Heart left ventricle (tissue), 16 donors: ENCODE measurements around the gene GTSE1. TPM values are rescaled to one million over a fixed set of nuclear protein-coding genes. Genes with fewer than 3 reads are reported as not detected.
A peak's percentile ranks its signal among the peaks of the same experiment; 100 is the strongest.
"Not testable (repeated sequence)": the region's sequence is repeated elsewhere in the genome, so short reads cannot be mapped to it uniquely, and the experiment has no call there.

ENCODE experiments used
- ATAC-seq, 4 donors: fragments of 200-7000 bp; cut with Tn5 transposase; one replicate each; pipeline ENCODE4 v1.9.1; 2020 to 2022; ENCODE audit warnings: moderate library complexity in 4 of 4, mild to moderate bottlenecking in 3 of 4, moderate number of reproducible peaks in 1 of 4
- DNase-seq, 5 donors: peaks; one replicate each; pipeline ENCODE4 v3.0.0-alpha.2; 2020
- H3K27ac ChIP-seq, 12 donors: fragments of 200-600 bp; sonication (generic) in 4 of 12; one replicate each; pipeline versions ENCODE4 v1.5.0 to v1.8.0; 2016 to 2022; ENCODE audit warnings: mild to moderate bottlenecking in 2 of 12
- H3K27me3 ChIP-seq, 9 donors: fragments of 200-600 bp; sonication (generic) in 2 of 9; one replicate each; pipeline versions ENCODE4 v1.5.1 to v1.8.0; 2016 to 2022; ENCODE audit warnings: mild to moderate bottlenecking in 3 of 9
- H3K36me3 ChIP-seq, 9 donors: fragments of 200-600 bp; sonication (generic) in 2 of 9; one replicate each; pipeline versions ENCODE4 v1.5.0 to v1.8.0; 2018 to 2022; ENCODE audit warnings: mild to moderate bottlenecking in 2 of 9
- H3K4me1 ChIP-seq, 12 donors: fragments of 200-600 bp; sonication (generic) in 4 of 12; one replicate each; pipeline versions ENCODE4 v1.5.0 to v1.8.0; 2016 to 2022; ENCODE audit warnings: mild to moderate bottlenecking in 3 of 12
- H3K4me3 ChIP-seq, 12 donors: fragments of 200-600 bp; sonication (generic) in 4 of 12; one replicate each; pipeline versions ENCODE4 v1.5.0 to v1.8.0; 2017 to 2022; ENCODE audit warnings: mild to moderate bottlenecking in 9 of 12, moderate library complexity in 4 of 12
- H3K9me3 ChIP-seq, 12 donors: fragments of 200-600 bp; sonication (generic) in 4 of 12; one replicate each; pipeline versions ENCODE4 v1.5.0 to v1.8.0; 2016 to 2022; ENCODE audit warnings: mild to moderate bottlenecking in 1 of 12
- POLR2A ChIP-seq, 2 donors: fragments of 450-650 bp; IDR thresholded peaks; one replicate each; pipeline ENCODE4 v1.6.1; 2017; ENCODE audit warnings: antibody characterized with exemption in 2 of 2, mild to moderate bottlenecking in 2 of 2, moderate library complexity in 2 of 2
- WGBS, 4 donors: extraction: QIAGEN DNeasy Blood & Tissue Kit in 2 of 4; methylation state at CpG; one replicate each; pipeline versions ENCODE4 v1.1.5 to v1.1.7; 2013 to 2018; 5-methylcytosine and 5-hydroxymethylcytosine counted together
- intact Hi-C, 10 donors: fragments of 100-400 bp; cut with DNase I; formaldehyde crosslinking; loops; one replicate each; pipeline versions ENCODE4 v1.11.1 to v1.14.2; 2022
- polyA plus RNA-seq, 2 donors: library from polyadenylated mRNA; stranded (reverse); fragments of 200-250 nt; gene quantifications; one replicate each; pipeline ENCODE4 v1.2.3, GENCODE V29; 2013
- total RNA-seq, 9 donors: library from RNA; depleted of rRNA in 2 of 9; stranded (reverse); fragments of >200 nt in 2 of 9; fragmentation: NEBNext Ultra II Directional in 3 of 9; extraction: Animal tissue kit (Norgen Biotek cat#: 25700) in 3 of 9; gene quantifications; one replicate each; pipeline versions ENCODE4 v1.1.0 to v1.2.4, GENCODE V29; 2016 to 2023
- TF ChIP-seq, protein P1 (sequence below), 12 donors: fragments of 200-600 bp; sonication (generic) in 4 of 12; IDR thresholded peaks; one replicate each; pipeline versions ENCODE4 v1.5.0 to v1.8.0; 2018 to 2022; ENCODE audit warnings: antibody characterized with exemption in 12 of 12, mild to moderate bottlenecking in 5 of 12
- donor health status: ischemic (EF 13 %, LVEDD 7.1; RV severe dilation, severe dysfunction).
- donor health status: healthy with polysubstance abuse.
- donor health status: DM: no; HTN: yes; CAD: no.
- donor health status: DM: no; HTN: no; CAD: no.
- donor health status: ischemic (EF 25% LVEDD 6.9; RV normal size, moderate dysfunction).
- donor health status: ischemic (EF 25% LVEDD 5.7; RV mildly dilated, moderate dysfunction).
- donor health status: healthy.
- donor health status: DM: yes; HTN: yes; CAD: no.
- donor health status: ischemic (EF 35%, LVEDD 5.7; RV mildly dilated, moderate dysfunction).
- donor health status: nonischemic (EF 11% LVEDD 7.7; RV severe dilation, severe dysfunction).
- donor health status: DM: yes; HTN: yes; CAD: no.
- donor health status: PGD.
- donor health status: ischemic (EF 29% LVEDD 5.4; RV normal size, mild dysfunction).
- donor health status: nonischemic (EF 23%, LVEDD 6.1; RV moderate dilation, normal function).

The GTSE1 gene
- total and polyA plus RNA-seq, 11 donors, result 0.19 to 6.9 (median 0.59) TPM; not detected in 1

- intact Hi-C loops, result loop anchor here in 1 of 10 donors (5.0 kb wide), 1 partner anchor 156 kb away; no protein-coding TSS in a partner anchor
- H3K4me1 ChIP-seq, result no peaks in the 10 kb centered on the region
- TF ChIP-seq, protein P1, sequence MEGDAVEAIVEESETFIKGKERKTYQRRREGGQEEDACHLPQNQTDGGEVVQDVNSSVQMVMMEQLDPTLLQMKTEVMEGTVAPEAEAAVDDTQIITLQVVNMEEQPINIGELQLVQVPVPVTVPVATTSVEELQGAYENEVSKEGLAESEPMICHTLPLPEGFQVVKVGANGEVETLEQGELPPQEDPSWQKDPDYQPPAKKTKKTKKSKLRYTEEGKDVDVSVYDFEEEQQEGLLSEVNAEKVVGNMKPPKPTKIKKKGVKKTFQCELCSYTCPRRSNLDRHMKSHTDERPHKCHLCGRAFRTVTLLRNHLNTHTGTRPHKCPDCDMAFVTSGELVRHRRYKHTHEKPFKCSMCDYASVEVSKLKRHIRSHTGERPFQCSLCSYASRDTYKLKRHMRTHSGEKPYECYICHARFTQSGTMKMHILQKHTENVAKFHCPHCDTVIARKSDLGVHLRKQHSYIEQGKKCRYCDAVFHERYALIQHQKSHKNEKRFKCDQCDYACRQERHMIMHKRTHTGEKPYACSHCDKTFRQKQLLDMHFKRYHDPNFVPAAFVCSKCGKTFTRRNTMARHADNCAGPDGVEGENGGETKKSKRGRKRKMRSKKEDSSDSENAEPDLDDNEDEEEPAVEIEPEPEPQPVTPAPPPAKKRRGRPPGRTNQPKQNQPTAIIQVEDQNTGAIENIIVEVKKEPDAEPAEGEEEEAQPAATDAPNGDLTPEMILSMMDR (IDR thresholded peaks at IDR 0.05), result no peak
- TF ChIP-seq POLR2A (IDR thresholded peaks at IDR 0.05), result no peak
- H3K9me3 ChIP-seq, result no peaks in the 10 kb centered on the region
- no peaks in the 10 kb centered on the region for H3K27me3 ChIP-seq
- DNase-seq (peak in 1 of 5 donors; percentile 26), ATAC-seq (no peak)
- WGBS, 4 donors, result 91 to 95% (median 93%) methylated on average over 7 of the region's 7 CpGs
- no peaks in the 10 kb centered on the region for H3K36me3 ChIP-seq
- H3K4me3 ChIP-seq, result no peak overlapping the region
- H3K27ac ChIP-seq, result no peak overlapping the region
Measured at GRCh38 chr22:46303347-46303965, 6.8 kb downstream of the GTSE1 start.

DNA sequence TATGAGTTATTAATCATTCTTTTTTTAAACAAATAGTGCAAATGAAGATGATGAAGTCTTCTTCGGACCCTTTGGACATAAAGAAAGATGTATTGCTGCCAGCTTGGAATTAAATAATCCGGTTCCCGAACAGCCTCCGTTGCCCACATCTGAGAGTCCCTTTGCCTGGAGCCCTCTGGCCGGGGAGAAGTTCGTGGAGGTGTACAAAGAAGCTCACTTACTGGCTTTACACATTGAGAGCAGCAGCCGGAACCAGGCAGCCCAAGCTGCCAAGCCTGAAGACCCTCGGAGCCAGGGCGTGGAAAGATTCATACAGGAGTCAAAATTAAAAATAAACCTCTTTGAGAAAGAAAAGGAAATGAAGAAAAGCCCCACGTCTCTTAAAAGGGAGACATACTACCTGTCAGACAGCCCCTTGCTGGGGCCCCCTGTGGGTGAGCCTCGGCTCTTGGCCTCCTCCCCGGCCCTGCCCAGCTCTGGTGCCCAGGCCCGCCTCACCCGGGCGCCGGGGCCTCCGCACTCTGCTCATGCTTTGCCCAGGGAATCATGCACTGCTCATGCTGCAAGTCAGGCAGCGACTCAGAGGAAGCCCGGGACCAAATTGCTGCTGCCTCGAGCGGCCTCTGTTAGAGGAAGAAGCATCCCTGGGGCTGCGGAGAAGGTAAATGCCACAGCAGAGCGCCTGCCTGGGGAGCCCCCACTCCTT lies 11.8 kb downstream of the GTSE1 start:
- Histone ChIP-seq H3K27me3 (no peaks in the 10 kb centered on the region), H3K4me1 (peaks cover 0 to 9% (median 0%) of the 10 kb centered on the region in 12 donors), H3K36me3 (peaks cover 0 to 4% (median 0%) of the 10 kb centered on the region in 9 donors), H3K9me3 (no peaks in the 10 kb centered on the region), H3K4me3 (no peak overlapping the region), H3K27ac (no peak overlapping the region)
- peak in 1 of 4 donors; percentile 27 for ATAC-seq
- WGBS, 4 donors, result 87 to 91% (median 90%) methylated on average over 17 to 23 of the region's 23 CpGs
- TF ChIP-seq, protein P1 (IDR thresholded peaks at IDR 0.05), result no peak
- TF ChIP-seq POLR2A (IDR thresholded peaks at IDR 0.05), result no peak
- peak in 1 of 5 donors; percentile 46 for DNase-seq
- intact Hi-C loops, result no loop called here

DNA sequence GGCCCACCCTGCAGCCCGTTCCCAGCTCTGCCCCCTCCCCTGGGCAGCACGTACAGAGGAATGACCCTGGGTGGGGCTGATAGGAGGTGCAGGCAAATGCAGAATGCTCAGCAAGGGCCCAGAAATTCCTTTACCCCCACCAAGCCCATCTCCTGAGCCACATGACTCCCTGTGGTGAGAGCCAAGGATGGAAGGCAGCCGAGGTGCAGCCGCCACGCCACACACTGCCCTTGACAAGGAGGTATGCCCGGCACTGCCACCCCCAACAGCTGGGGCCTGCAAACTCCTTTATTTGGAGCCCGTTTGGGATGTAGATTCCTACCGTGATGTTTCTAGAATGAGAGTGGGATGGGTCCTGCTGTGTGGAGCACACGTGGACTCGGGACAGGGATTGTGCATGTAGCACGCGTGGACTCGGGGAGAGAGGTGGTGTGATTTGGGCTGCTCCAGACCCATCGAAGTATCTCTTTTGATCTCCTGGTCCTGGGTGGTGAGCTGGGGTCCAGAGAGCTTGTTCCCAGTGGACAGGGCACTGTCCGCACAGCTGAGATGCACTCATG lies 12.9 kb downstream of the GTSE1 start:
- peak in 3 of 5 donors; percentile 44 to 63 (median 54) for DNase-seq
- no peaks in the 10 kb centered on the region for H3K27me3 ChIP-seq
- no peaks in the 10 kb centered on the region for H3K9me3 ChIP-seq
- intact Hi-C loops, result loop anchor here in 8 of 10 donors (5.0 to 10.0 kb wide), 4 partner anchors 307 to 317 kb away; no protein-coding TSS in a partner anchor
- WGBS, 4 donors, result 71 to 79% (median 75%) methylated on average over 14 to 15 of the region's 15 CpGs
- TF ChIP-seq POLR2A (IDR thresholded peaks at IDR 0.05), result no peak
- TF ChIP-seq, protein P1 (IDR thresholded peaks at IDR 0.05), result no peak
- ATAC-seq, result peak; percentile 59 to 90 (median 72)
- peak overlapping the region in 2 of 12 donors; percentile 41 to 42 for H3K27ac ChIP-seq
- H3K36me3 ChIP-seq, result peaks cover 0 to 4% (median 0%) of the 10 kb centered on the region in 9 donors
- H3K4me1 ChIP-seq, result peaks cover 0 to 13% (median 0%) of the 10 kb centered on the region in 12 donors
- H3K4me3 ChIP-seq, result no peak overlapping the region

DNA sequence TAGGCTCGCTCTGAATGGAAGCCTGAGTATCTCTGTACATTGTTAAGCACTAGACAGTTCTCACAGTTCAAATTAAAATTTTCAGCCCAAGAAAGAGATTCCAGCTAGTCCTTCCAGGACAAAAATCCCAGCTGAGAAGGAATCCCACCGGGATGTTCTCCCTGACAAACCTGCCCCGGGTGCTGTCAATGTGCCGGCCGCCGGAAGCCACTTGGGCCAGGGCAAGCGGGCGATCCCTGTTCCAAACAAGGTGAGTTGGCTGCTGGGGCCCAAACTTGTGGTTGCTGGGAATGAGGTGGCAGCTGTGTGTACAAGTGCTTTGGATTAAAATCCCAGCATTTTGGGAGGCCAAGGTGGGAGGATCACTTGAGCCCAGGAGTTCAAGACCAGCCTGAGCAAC lies 15.4 kb downstream of the GTSE1 start:
- peaks cover 0 to 4% (median 0%) of the 10 kb centered on the region in 9 donors for H3K36me3 ChIP-seq
- DNase-seq (peak in 1 of 5 donors; percentile 21), ATAC-seq (no peak)
- intact Hi-C loops, result loop anchor here in 8 of 10 donors (5.0 to 10.0 kb wide), 4 partner anchors 310 to 320 kb away; no protein-coding TSS in a partner anchor
- 97 to 99% (median 98%) methylated on average over 8 of the region's 8 CpGs for WGBS, 4 donors
- H3K4me3 ChIP-seq, result no peak overlapping the region
- no peaks in the 10 kb centered on the region for H3K27me3 ChIP-seq
- H3K27ac ChIP-seq, result no peak overlapping the region
- TF ChIP-seq, protein P1 (IDR thresholded peaks at IDR 0.05), result no peak
- TF ChIP-seq POLR2A (IDR thresholded peaks at IDR 0.05), result no peak
- no peaks in the 10 kb centered on the region for H3K9me3 ChIP-seq
- H3K4me1 ChIP-seq, result peaks cover 0 to 13% (median 0%) of the 10 kb centered on the region in 12 donors

- WGBS, 4 donors, result 97 to 99% (median 98%) methylated on average over 2 of the region's 2 CpGs
Measured at GRCh38 chr22:46312848-46313247, 16.2 kb downstream of the GTSE1 start.

More at GRCh38 chr22:46312848-46313247, 16.2 kb downstream of the GTSE1 start:
- intact Hi-C loops, result loop anchor here in 8 of 10 donors (5.0 to 10.0 kb wide), 4 partner anchors 311 to 321 kb away; no protein-coding TSS in a partner anchor
- H3K27me3 ChIP-seq, H3K36me3 ChIP-seq, H3K27ac ChIP-seq, H3K4me3 ChIP-seq, ATAC-seq, H3K9me3 ChIP-seq, DNase-seq: not testable (repeated sequence)
- peaks cover 0 to 13% (median 0%) of the 10 kb centered on the region in 12 donors for H3K4me1 ChIP-seq
